GM23338 (cell line): ENCODE results near the gene AGAP9. TPM values are rescaled to one million over a fixed set of nuclear protein-coding genes. Genes with fewer than 3 reads are reported as not detected.

Experiments used
- ATAC-seq: fragments of 200-7000 bp; cut with Tn5 transposase; 3 replicates; pipeline ENCODE4 v1.9.1; 2020
- DNase-seq: peaks from one replicate; pipeline ENCODE4 v3.0.0-alpha.2; 2015; ENCODE audit warnings: low spot score
- H2AFZ ChIP-seq: fragments of 200-600 bp; sonication (generic); 2 replicates; pipeline ENCODE4 v1.8.0; 2016; ENCODE audit warnings: antibody characterized with exemption, mild to moderate bottlenecking, moderate library complexity
- H3F3A ChIP-seq: fragments of 200-600 bp; sonication (generic); replicated peaks from 2 replicates; pipeline ENCODE4 v1.8.0; 2017; ENCODE audit warnings: antibody characterized with exemption, mixed run types, low read depth
- H3K27ac ChIP-seq: fragments of 200-600 bp; sonication (generic); 2 replicates; pipeline ENCODE4 v1.6.1; 2016; ENCODE audit warnings: low read depth
- H3K27me3 ChIP-seq: fragments of 200-600 bp; sonication (generic); 2 replicates; pipeline ENCODE4 v1.8.0; 2016; ENCODE audit warnings: mild to moderate bottlenecking, mixed run types, moderate library complexity; ENCODE audit not compliant: insufficient read depth
- H3K36me3 ChIP-seq: fragments of 200-600 bp; sonication (generic); 2 replicates; pipeline ENCODE4 v1.8.0; 2016; ENCODE audit warnings: mild to moderate bottlenecking; ENCODE audit not compliant: insufficient read depth
- H3K4me1 ChIP-seq: fragments of 200-600 bp; sonication (generic); 2 replicates; pipeline ENCODE4 v1.8.0; 2016; ENCODE audit warnings: mild to moderate bottlenecking, moderate library complexity; ENCODE audit not compliant: insufficient read depth
- H3K4me2 ChIP-seq: fragments of 200-600 bp; sonication (generic); 2 replicates; pipeline ENCODE4 v1.7.1; 2017; ENCODE audit warnings: mixed run types
- H3K4me3 ChIP-seq: fragments of 200-600 bp; sonication (generic); 2 replicates; pipeline ENCODE4 v1.6.1; 2016; ENCODE audit warnings: mixed run types
- H3K79me2 ChIP-seq: fragments of 200-600 bp; sonication (generic); replicated peaks from 2 replicates; pipeline ENCODE4 v1.8.0; 2017; ENCODE audit warnings: mild to moderate bottlenecking; ENCODE audit not compliant: insufficient read depth
- H3K9me2 ChIP-seq: fragments of 200-600 bp; sonication (generic); 2 replicates; pipeline ENCODE4 v1.8.0; 2017; ENCODE audit not compliant: insufficient read depth
- H4K20me1 ChIP-seq: fragments of 200-600 bp; sonication (generic); replicated peaks from 2 replicates; pipeline ENCODE4 v1.8.0; 2017; ENCODE audit warnings: mild to moderate bottlenecking; ENCODE audit not compliant: insufficient read depth
- H3K27ac Mint-ChIP-seq: 2 replicates; pipeline ENCODE4 v1.8.0; 2020; ENCODE audit warnings: inconsistent platforms, mild to moderate bottlenecking, moderate library complexity, mixed read lengths
- H3K27me3 Mint-ChIP-seq: 3 replicates; pipeline ENCODE4 v1.8.0; 2022; ENCODE audit warnings: low read depth, mild to moderate bottlenecking, moderate library complexity, mixed read lengths, inconsistent platforms; ENCODE audit not compliant: insufficient read depth, poor library complexity
- H3K36me3 Mint-ChIP-seq: 3 replicates; pipeline ENCODE4 v1.8.0; 2021; ENCODE audit warnings: low read depth, mild to moderate bottlenecking, inconsistent platforms, moderate library complexity, mixed read lengths
- H3K4me1 Mint-ChIP-seq: 3 replicates; pipeline ENCODE4 v1.8.0; 2020; ENCODE audit warnings: mild to moderate bottlenecking, inconsistent platforms, mixed read lengths
- H3K4me3 Mint-ChIP-seq: 3 replicates; pipeline ENCODE4 v1.8.0; 2021; ENCODE audit warnings: moderate library complexity, mild to moderate bottlenecking, inconsistent platforms, mixed read lengths
- H3K9me3 Mint-ChIP-seq: 3 replicates; pipeline ENCODE4 v1.8.0; 2020; ENCODE audit warnings: moderate library complexity, mild to moderate bottlenecking, inconsistent platforms, mixed read lengths
- CREB1 ChIP-seq: fragments of 250-450 bp; sonication (Bioruptor Pico); IDR thresholded peaks from 2 replicates; pipeline ENCODE4 v1.5.0; 2020; ENCODE audit warnings: low read depth, mild to moderate bottlenecking, moderate library complexity
- CTCF ChIP-seq, 2 experiments: fragments of 200-600 bp in 1 of 2; sonication (generic) in 1 of 2; conservative IDR thresholded peaks; 2 replicates each; pipeline versions ENCODE4 v1.5.1 to v1.6.1; 2016 to 2017; ENCODE audit warnings: antibody characterized with exemption in 2 of 2, low read depth in 2 of 2, mild to moderate bottlenecking in 2 of 2, moderate library complexity in 1 of 2
- ETS1 ChIP-seq: IDR thresholded peaks from 2 replicates; pipeline ENCODE4 v1.6.1; 2016; ENCODE audit warnings: antibody characterized with exemption
- EZH2 ChIP-seq: fragments of 200-600 bp; sonication (generic); IDR thresholded peaks from one replicate; pipeline ENCODE4 v1.8.0; 2017; ENCODE audit warnings: antibody characterized with exemption, mild to moderate bottlenecking, low read depth; ENCODE audit not compliant: unreplicated experiment
- JUNB ChIP-seq: IDR thresholded peaks from one replicate; pipeline ENCODE4 v1.6.1; 2016; ENCODE audit warnings: antibody characterized with exemption; ENCODE audit not compliant: unreplicated experiment
- NANOG ChIP-seq: IDR thresholded peaks from 2 replicates; pipeline ENCODE4 v1.6.1; 2016; ENCODE audit warnings: antibody characterized with exemption, borderline replicate concordance
- POLR2AphosphoS5 ChIP-seq: IDR thresholded peaks from 2 replicates; pipeline ENCODE4 v1.6.1; 2016; ENCODE audit warnings: antibody characterized with exemption, low read depth
- REST ChIP-seq: IDR thresholded peaks from one replicate; pipeline ENCODE4 v1.6.1; 2018; ENCODE audit warnings: antibody characterized with exemption; ENCODE audit not compliant: unreplicated experiment
- ZNF114 ChIP-seq: fragments of 250-450 bp; sonication (Bioruptor Pico); IDR thresholded peaks from 2 replicates; pipeline ENCODE4 v1.5.0; 2020; ENCODE audit warnings: mild to moderate bottlenecking, moderate library complexity
- ZNF331 ChIP-seq: fragments of 250-450 bp; sonication (Bioruptor Pico); IDR thresholded peaks from 2 replicates; pipeline ENCODE4 v1.5.0; 2020; ENCODE audit warnings: low read depth, mild to moderate bottlenecking, moderate library complexity
- polyA plus RNA-seq: library from polyadenylated mRNA; unstranded; fragments of >200 nt; fragmentation: Nextera tagmentation; extraction: Ambion mirVana; gene quantifications from 2 replicates; pipeline ENCODE4 v1.2.1, GENCODE V29; 2016
- total RNA-seq: library from RNA; depleted of rRNA; stranded (reverse); fragments of >200 nt; shearing (Covaris generic); gene quantifications from 2 replicates; pipeline ENCODE4 v1.2.3, GENCODE V29; 2014

AGAP9 gene
- total and polyA plus RNA-seq, 2 experiments from 2014 or later: 6.9 to 7.2 TPM

GRCh38 chr10:47458466-47459154, 64.8 kb downstream of the AGAP9 start:
- Histone ChIP-seq H4K20me1 (no peaks in the 10 kb centered on the region), H2AFZ (no peak overlapping the region), H3K79me2 (no peaks in the 10 kb centered on the region), H3K9me2 (no peaks in the 10 kb centered on the region), H3F3A (no peaks in the 10 kb centered on the region), H3K27me3 (no peaks in the 10 kb centered on the region), H3K27ac (no peak overlapping the region), H3K4me1 (no peaks in the 10 kb centered on the region), H3K36me3 (no peaks in the 10 kb centered on the region), H3K4me3 (no peak overlapping the region), H3K4me2 (no peak overlapping the region)
- no peaks in the 10 kb centered on the region for H3K36me3 Mint-ChIP-seq
- no peak overlapping the region for H3K4me3 Mint-ChIP-seq
- TF ChIP-seq POLR2AphosphoS5 (no peak), REST (no peak)
- H3K27ac Mint-ChIP-seq: no peak overlapping the region
- no peaks in the 10 kb centered on the region; the same call in 2 of the 3 replicates for H3K9me3 Mint-ChIP-seq
- peaks cover 13% of the 10 kb centered on the region for H3K27me3 Mint-ChIP-seq
- no peak for DNase-seq
- no peak for ATAC-seq
- peaks cover 14% of the 10 kb centered on the region for H3K4me1 Mint-ChIP-seq

GRCh38 chr10:47457826-47458225, 65.6 kb downstream of the AGAP9 start:
- Histone ChIP-seq H3K79me2 (no peaks in the 10 kb centered on the region), H3K36me3 (no peaks in the 10 kb centered on the region), H3K27me3 (no peaks in the 10 kb centered on the region), H3K4me1 (no peaks in the 10 kb centered on the region), H3K4me3 (no peak overlapping the region), H3K9me2 (no peaks in the 10 kb centered on the region), H3F3A (no peaks in the 10 kb centered on the region), H4K20me1 (no peaks in the 10 kb centered on the region), H3K4me2 (no peak overlapping the region), H2AFZ (no peak overlapping the region), H3K27ac (no peak overlapping the region)
- Mint-ChIP-seq H3K27ac (no peak overlapping the region), H3K27me3 (peaks cover 14% of the 10 kb centered on the region), H3K4me3 (no peak overlapping the region), H3K9me3 (no peaks in the 10 kb centered on the region; the same call in 2 of the 3 replicates), H3K4me1 (peaks cover 18% of the 10 kb centered on the region), H3K36me3 (no peaks in the 10 kb centered on the region)
- no peak for ATAC-seq
- DNase-seq: no peak
- no peak for TF ChIP-seq CREB1 (CRISPR knock-in tag)
- TF ChIP-seq POLR2AphosphoS5: no peak
- no peak for TF ChIP-seq NANOG
- TF ChIP-seq ETS1: no peak
- TF ChIP-seq ZNF114 (CRISPR knock-in tag): no peak
- TF ChIP-seq ZNF331: no peak
- TF ChIP-seq CTCF (conservative IDR thresholded peaks at IDR 0.05; ENCODE audit: low read depth in 2 of 2): no peak
- no peak for TF ChIP-seq EZH2
- TF ChIP-seq JUNB: no peak
- TF ChIP-seq REST: no peak
